Activated T-cell treated with anti-CD3 and anti-CD28 coated beads, Interleukin-2, amount 50 U/mL, for 4 hours (primary cell): Measurements from ENCODE around the gene CEACAM8. TPM values are rescaled to one million over a fixed set of nuclear protein-coding genes. Genes with fewer than 3 reads are reported as not detected.

Source experiments
- ATAC-seq, 2 donors: fragments of 200-7000 bp; cut with Tn5 transposase; one replicate each; pipeline ENCODE4 v1.10.0; 2021
- DNase-seq: peaks from one replicate; pipeline ENCODE4 v3.0.0-alpha.2; 2020
- H3K27me3 Mint-ChIP-seq: one replicate; pipeline ENCODE4 v1.8.0; 2021; ENCODE audit warnings: low read depth, mixed read lengths
- H3K36me3 Mint-ChIP-seq: one replicate; pipeline ENCODE4 v1.8.0; 2022; ENCODE audit warnings: mixed read lengths; ENCODE audit not compliant: insufficient read depth
- H3K4me1 Mint-ChIP-seq: one replicate; pipeline ENCODE4 v1.8.0; 2021; ENCODE audit warnings: low read depth, mixed read lengths
- H3K4me3 Mint-ChIP-seq: one replicate; pipeline ENCODE4 v1.8.0; 2021; ENCODE audit warnings: mild to moderate bottlenecking, moderate library complexity, mixed read lengths
- H3K9me3 Mint-ChIP-seq: one replicate; pipeline ENCODE4 v1.8.0; 2021; ENCODE audit warnings: mixed read lengths
- total RNA-seq, 3 donors: library from RNA; stranded (reverse); gene quantifications; one replicate each; pipeline ENCODE4 v1.2.1, GENCODE V29; 2021

Gene CEACAM8
- total RNA-seq, 3 donors from 2014 or later, result not detected

DNA sequence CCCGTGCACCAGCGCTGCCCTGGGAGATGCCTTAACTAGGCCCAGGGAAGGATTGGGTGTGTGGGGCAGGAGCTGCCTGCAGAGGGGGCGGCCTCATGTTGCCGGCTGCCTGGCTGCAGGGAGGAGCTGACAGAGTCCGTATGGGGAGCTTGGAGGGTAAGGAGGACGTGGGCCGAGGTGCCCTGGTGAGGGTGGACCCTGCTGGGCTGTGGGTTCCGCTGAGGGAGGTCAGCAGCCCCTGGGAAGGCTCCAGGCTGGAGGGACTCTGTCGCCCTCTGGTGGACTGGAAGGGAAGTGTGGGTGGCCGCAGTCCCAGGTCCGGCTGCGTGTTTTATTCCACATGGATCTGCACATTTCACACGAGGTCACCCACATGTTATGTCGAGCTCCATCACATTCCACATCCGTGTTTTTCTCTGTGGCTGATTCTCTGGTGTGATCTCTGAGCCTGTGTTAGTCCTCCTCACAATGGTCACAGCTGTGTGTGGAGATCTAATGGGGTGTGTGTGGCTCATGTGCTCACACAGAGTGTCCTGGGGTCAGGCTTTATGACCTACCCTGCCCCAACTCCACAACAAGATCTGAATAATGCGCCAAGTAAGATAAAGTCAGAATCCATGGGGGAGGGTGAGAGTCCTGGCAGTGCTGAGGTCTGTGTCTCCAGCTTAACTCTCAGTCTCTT lies 1.8 kb upstream of the CEACAM8 start:
- DNase-seq (peak; percentile 27), ATAC-seq (peak; percentile 46 to 58)
- no peaks in the 10 kb centered on the region for H3K36me3 Mint-ChIP-seq
- peaks cover 19% of the 10 kb centered on the region for H3K27me3 Mint-ChIP-seq
- H3K9me3 Mint-ChIP-seq, result no peaks in the 10 kb centered on the region
- no peaks in the 10 kb centered on the region for H3K4me1 Mint-ChIP-seq
- H3K4me3 Mint-ChIP-seq, result no peak overlapping the region

GRCh38 chr19:42595550-42596172 lies 937 bp upstream of the CEACAM8 start:
- Mint-ChIP-seq H3K4me1 (no peaks in the 10 kb centered on the region), H3K36me3 (no peaks in the 10 kb centered on the region), H3K9me3 (no peaks in the 10 kb centered on the region), H3K4me3 (no peak overlapping the region), H3K27me3 (peaks cover 24% of the 10 kb centered on the region)
- DNase-seq (no peak), ATAC-seq (no peak)

DNA sequence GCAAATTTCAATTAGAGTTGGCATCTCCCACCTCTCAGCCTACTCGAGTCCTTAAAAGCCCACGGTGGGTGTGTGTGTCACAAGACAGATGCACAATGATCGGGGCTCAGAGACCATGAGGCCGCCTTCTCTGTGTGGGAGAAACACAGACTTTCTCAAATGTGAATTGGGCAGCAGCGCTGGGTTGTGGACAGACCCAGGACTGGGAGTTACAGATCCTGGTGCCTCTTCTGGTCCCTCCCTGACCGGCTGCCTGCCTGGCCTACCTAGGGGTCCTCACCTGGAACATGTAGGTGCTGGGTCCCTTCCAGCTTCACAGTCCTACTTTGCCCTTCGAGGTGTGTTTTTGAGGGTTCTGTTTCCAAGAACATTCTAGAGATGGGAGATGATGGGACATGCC lies 4.9 kb downstream of the CEACAM8 start:
- ATAC-seq (no peak), DNase-seq (no peak)
- Mint-ChIP-seq H3K4me1 (no peaks in the 10 kb centered on the region), H3K27me3 (peaks cover 20% of the 10 kb centered on the region), H3K36me3 (no peaks in the 10 kb centered on the region), H3K4me3 (no peak overlapping the region), H3K9me3 (no peaks in the 10 kb centered on the region)

GRCh38 chr19:42584466-42584865 lies 10.3 kb downstream of the CEACAM8 start:
- no peaks in the 10 kb centered on the region for H3K4me1 Mint-ChIP-seq
- DNase-seq (no peak), ATAC-seq (no peak)
- no peaks in the 10 kb centered on the region for H3K36me3 Mint-ChIP-seq
- H3K4me3 Mint-ChIP-seq, result no peak overlapping the region
- peaks cover 30% of the 10 kb centered on the region for H3K27me3 Mint-ChIP-seq
- H3K9me3 Mint-ChIP-seq, result no peaks in the 10 kb centered on the region

- DNase-seq (no peak), ATAC-seq (no peak)
- no peaks in the 10 kb centered on the region for H3K9me3 Mint-ChIP-seq
- no peaks in the 10 kb centered on the region for H3K36me3 Mint-ChIP-seq
- H3K27me3 Mint-ChIP-seq, result peaks cover 19% of the 10 kb centered on the region
- H3K4me1 Mint-ChIP-seq, result peaks cover 1% of the 10 kb centered on the region
- no peak overlapping the region for H3K4me3 Mint-ChIP-seq
These were observed 17.7 kb downstream of the CEACAM8 start for GRCh38 chr19:42577016-42577415.

GRCh38 chr19:42576241-42576640 lies 18.5 kb downstream of the CEACAM8 start:
- no peak overlapping the region for H3K4me3 Mint-ChIP-seq
- H3K36me3 Mint-ChIP-seq, result no peaks in the 10 kb centered on the region
- DNase-seq, result no peak
- H3K27me3 Mint-ChIP-seq, result peaks cover 19% of the 10 kb centered on the region
- no peaks in the 10 kb centered on the region for H3K9me3 Mint-ChIP-seq
- ATAC-seq, result no peak
- H3K4me1 Mint-ChIP-seq, result peaks cover 1% of the 10 kb centered on the region

DNA sequence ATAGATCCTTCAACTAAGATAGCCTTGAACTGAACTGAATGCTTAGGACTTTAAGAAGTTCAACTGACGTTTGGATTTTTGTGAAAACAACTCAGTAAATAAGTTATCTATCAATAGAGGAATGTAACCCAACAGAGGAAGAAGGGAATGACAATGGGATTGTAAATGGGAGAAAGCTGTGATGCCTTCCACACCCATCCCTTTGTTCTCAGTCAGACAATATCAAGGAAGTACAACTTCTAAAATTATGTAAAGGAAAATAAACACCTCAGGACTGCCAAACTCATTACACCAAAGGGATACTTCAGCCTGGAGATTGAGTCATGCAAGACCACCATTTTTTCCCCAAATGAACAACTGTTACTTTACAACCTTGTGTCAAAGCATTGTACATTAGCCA lies 21.1 kb downstream of the CEACAM8 start:
- peaks cover 12% of the 10 kb centered on the region for H3K27me3 Mint-ChIP-seq
- H3K9me3 Mint-ChIP-seq, result no peaks in the 10 kb centered on the region
- H3K4me3 Mint-ChIP-seq, result no peak overlapping the region
- DNase-seq (no peak), ATAC-seq (no peak)
- no peaks in the 10 kb centered on the region for H3K36me3 Mint-ChIP-seq
- peaks cover 1% of the 10 kb centered on the region for H3K4me1 Mint-ChIP-seq

DNA sequence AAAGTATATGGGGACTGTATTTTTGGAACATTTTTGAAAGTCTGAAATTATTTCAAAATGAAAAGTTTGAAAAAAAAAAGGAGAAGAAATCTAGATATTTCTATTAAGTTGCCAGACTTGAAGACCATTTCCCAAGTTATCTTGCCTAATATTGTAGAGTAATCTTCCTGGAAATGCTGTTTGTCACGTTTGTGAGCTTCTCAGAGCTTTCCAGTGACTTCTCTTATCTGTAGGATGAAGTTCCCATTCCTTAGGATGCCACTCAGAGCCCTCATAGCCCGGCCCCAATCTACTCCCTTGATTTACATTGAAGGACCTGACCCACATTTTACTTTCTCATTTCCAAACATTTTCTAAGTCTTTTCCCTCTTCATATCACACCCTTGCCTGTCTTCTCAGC lies 23.6 kb downstream of the CEACAM8 start:
- no peaks in the 10 kb centered on the region for H3K9me3 Mint-ChIP-seq
- H3K27me3 Mint-ChIP-seq, result peaks cover 5% of the 10 kb centered on the region
- no peaks in the 10 kb centered on the region for H3K36me3 Mint-ChIP-seq
- no peak for DNase-seq
- no peak for ATAC-seq
- peaks cover 4% of the 10 kb centered on the region for H3K4me1 Mint-ChIP-seq
- H3K4me3 Mint-ChIP-seq, result no peak overlapping the region

DNA sequence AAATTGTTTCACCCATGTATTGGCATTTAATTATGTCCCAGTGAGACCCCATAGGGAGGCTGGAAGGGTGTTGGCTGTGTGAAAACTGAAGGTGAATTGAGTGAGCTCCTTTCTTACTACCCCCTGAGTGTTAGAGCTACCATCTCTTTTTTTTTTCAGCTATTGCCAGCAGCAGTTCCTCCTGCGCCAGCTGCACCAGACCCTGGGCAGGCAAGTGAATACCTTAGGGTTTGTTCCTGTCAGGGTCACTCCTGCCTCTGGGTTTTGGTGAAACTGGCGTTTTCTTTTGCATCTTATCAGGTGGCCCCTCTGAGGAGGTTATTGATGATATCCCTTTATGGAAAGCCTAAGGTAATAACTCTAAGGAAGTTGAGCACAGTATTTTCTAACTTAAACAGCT lies 25.5 kb downstream of the CEACAM8 start:
- Mint-ChIP-seq H3K9me3 (no peaks in the 10 kb centered on the region), H3K36me3 (no peaks in the 10 kb centered on the region), H3K4me3 (no peak overlapping the region), H3K27me3 (peaks cover 2% of the 10 kb centered on the region), H3K4me1 (peaks cover 2% of the 10 kb centered on the region)
- DNase-seq (no peak), ATAC-seq (no peak)

DNA sequence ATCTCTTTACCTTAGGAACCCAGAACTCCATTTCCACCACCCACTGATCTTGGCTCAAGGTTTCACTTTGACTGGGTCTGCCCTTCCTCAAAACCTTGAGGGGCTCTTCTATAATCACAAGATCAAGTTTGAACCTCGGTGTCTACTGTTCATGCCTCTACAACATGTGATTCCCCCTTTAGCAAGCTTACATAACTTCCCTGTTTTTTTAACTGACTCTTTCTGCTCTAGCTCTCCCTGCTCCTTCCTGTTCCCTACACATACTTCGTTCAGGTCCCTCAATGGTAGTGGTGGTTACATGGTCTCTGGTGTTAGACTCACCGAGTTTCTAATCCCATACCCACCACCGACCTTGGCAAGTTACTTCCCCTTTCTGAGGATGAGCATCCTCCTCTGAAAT lies 26.7 kb downstream of the CEACAM8 start:
- H3K4me1 Mint-ChIP-seq, result peaks cover 2% of the 10 kb centered on the region
- DNase-seq, result no peak
- ATAC-seq, result no peak
- H3K36me3 Mint-ChIP-seq, result no peaks in the 10 kb centered on the region
- no peak overlapping the region for H3K4me3 Mint-ChIP-seq
- peaks cover 4% of the 10 kb centered on the region for H3K27me3 Mint-ChIP-seq
- H3K9me3 Mint-ChIP-seq, result no peaks in the 10 kb centered on the region

DNA sequence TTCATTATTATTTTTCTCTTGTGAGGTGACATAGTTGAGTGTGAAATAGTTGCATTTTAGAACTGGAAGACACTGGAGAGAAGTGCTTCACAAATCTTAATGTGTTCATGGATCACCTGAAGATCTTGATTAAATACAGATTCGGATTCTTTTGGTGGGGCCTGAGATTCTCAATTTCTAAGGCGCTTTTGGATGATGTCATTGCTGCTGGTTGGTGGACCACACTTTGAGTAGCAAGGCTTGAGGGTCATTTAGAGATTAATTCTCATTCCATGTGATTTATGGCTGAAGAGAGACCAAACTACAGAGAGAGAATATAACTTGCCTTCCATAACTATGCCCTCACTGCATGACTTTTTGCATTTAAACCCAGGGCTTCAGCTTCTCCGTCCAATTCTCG lies 27.2 kb downstream of the CEACAM8 start:
- Mint-ChIP-seq H3K27me3 (peaks cover 4% of the 10 kb centered on the region), H3K4me3 (no peak overlapping the region), H3K9me3 (no peaks in the 10 kb centered on the region), H3K36me3 (no peaks in the 10 kb centered on the region), H3K4me1 (peaks cover 2% of the 10 kb centered on the region)
- ATAC-seq (no peak), DNase-seq (no peak)

DNA sequence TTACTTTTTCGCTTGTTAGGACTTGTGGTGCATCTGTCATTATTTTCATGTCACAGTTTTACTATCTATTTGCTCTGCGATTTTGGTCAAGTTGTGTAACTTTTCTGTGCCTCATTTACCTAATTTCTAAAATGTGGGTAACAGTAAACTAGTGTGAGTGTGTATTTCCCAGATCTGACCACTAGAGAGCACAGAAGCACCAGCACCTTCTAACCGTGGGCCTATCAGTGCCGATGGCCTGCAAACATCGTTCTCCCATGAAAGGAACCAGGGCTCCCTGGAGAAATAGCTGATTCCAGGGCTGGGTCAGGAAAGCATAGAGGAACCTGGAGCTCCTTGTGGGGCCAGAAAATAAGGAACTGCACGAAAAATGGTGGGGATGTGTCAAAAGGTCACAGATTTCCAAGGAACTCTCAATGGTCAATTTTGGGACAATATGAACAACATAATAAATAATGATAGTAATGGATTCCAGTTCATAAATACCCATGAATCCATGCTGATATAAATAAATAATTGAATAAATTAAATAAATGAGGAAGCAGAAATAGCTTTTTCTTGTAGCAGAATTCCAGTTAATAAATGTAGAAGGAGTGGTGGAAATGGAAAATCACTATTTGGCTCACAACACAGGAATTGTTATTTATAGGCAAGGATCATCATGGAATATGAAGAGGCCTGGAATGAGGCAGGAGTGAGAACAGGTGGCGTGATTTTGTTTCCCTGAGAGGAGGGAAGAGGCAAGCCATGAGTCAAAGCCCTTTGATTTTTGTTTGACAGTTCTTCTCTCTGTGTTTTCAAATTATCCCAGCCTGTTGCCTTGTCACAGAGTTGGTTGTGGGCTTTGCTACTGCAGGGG lies 31.1 kb downstream of the CEACAM8 start:
- peak; percentile 66 to 78 for ATAC-seq
- no peaks in the 10 kb centered on the region for H3K9me3 Mint-ChIP-seq
- H3K4me3 Mint-ChIP-seq, result no peak overlapping the region
- peaks cover 19% of the 10 kb centered on the region for H3K27me3 Mint-ChIP-seq
- DNase-seq, result no peak
- H3K36me3 Mint-ChIP-seq, result no peaks in the 10 kb centered on the region
- peaks cover 2% of the 10 kb centered on the region for H3K4me1 Mint-ChIP-seq

- ATAC-seq, result no peak
- Mint-ChIP-seq H3K9me3 (no peaks in the 10 kb centered on the region), H3K4me1 (no peaks in the 10 kb centered on the region), H3K36me3 (no peaks in the 10 kb centered on the region), H3K4me3 (no peak overlapping the region), H3K27me3 (peaks cover 27% of the 10 kb centered on the region)
- no peak for DNase-seq
These were observed 33.2 kb downstream of the CEACAM8 start for GRCh38 chr19:42561512-42561911.

DNA sequence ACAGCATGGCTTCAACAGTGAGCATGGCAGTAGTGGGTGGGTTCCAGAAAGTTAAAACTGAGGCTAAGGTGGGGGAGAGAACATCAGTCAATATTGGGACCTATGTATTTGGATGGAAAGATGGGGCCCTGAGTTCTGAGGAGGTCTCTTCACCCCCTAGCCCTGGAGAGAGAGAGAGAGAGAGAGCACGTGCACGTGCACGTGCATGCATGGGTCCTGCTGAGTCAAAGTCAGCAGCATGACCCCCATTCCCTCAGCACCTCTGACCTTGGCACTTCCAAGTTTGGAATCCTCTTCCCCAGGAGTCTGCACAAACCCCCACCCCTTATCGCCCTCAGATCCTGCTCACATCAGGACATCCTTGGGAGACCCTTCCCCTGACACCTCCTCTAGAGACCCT lies 34.0 kb downstream of the CEACAM8 start:
- peaks cover 33% of the 10 kb centered on the region for H3K27me3 Mint-ChIP-seq
- no peaks in the 10 kb centered on the region for H3K9me3 Mint-ChIP-seq
- no peaks in the 10 kb centered on the region for H3K4me1 Mint-ChIP-seq
- H3K4me3 Mint-ChIP-seq, result no peak overlapping the region
- ATAC-seq (no peak), DNase-seq (no peak)
- no peaks in the 10 kb centered on the region for H3K36me3 Mint-ChIP-seq
